Common myeloid progenitor, CD34-positive (primary cell): ENCODE data around the gene TRERF1.

Experiments used
- CTCF ChIA-PET: fragments of 350-600 bp; sonication (Branson Sonifier 250); formaldehyde crosslinking; loops from one replicate; lab custom pipeline; 2021; ENCODE audit warnings: antibody characterized with exemption; lab: Charles Lee
- POLR2A ChIA-PET: fragments of 350-600 bp; sonication (Branson Sonifier 250); formaldehyde crosslinking; loops from one replicate; lab custom pipeline; 2021; ENCODE audit warnings: antibody characterized with exemption; lab: Charles Lee
- DNase-seq, 3 donors: peaks; one replicate each; pipeline versions ENCODE4 v3.0.0 to v3.0.0-alpha.2; 2013
- H3K27ac ChIP-seq, 2 experiments: 1 replicate in 1 of 2; 2 replicates in 1 of 2; pipeline ENCODE4 v1.7.0; 2013; ENCODE audit warnings: inconsistent platforms in 2 of 2, low read length in 2 of 2, mild to moderate bottlenecking in 2 of 2, low read depth in 1 of 2, moderate library complexity in 1 of 2; ENCODE audit not compliant: severe bottlenecking in 2 of 2, insufficient read depth in 1 of 2, poor library complexity in 1 of 2
- H3K27me3 ChIP-seq, 5 experiments: replicated peaks in 2 of 5; 1 replicate in 3 of 5; 2 replicates in 2 of 5; pipeline versions ENCODE4 v1.6.1 to v1.7.0; 2013; ENCODE audit warnings: low read length in 4 of 5, mild to moderate bottlenecking in 2 of 5, moderate library complexity in 2 of 5, inconsistent platforms in 1 of 5; ENCODE audit not compliant: insufficient read depth in 5 of 5, control insufficient read depth in 4 of 5
- H3K36me3 ChIP-seq, 4 experiments: 1 replicate in 2 of 4; 2 replicates in 2 of 4; pipeline versions ENCODE4 v1.6.1 to v1.7.0; 2013; ENCODE audit warnings: low read length in 3 of 4, control low read depth in 1 of 4, mild to moderate bottlenecking in 1 of 4; ENCODE audit not compliant: control insufficient read depth in 4 of 4, insufficient read depth in 4 of 4
- H3K4me1 ChIP-seq, 4 experiments: 1 replicate in 3 of 4; 2 replicates in 1 of 4; pipeline versions ENCODE4 v1.6.1 to v1.7.1; 2013; ENCODE audit warnings: low read length in 3 of 4, mild to moderate bottlenecking in 3 of 4, control low read depth in 1 of 4, inconsistent platforms in 1 of 4, moderate library complexity in 1 of 4; ENCODE audit not compliant: control insufficient read depth in 4 of 4, insufficient read depth in 4 of 4; ENCODE audit errors: control extremely low read depth in 1 of 4
- H3K4me3 ChIP-seq, 7 experiments: 1 replicate in 4 of 7; 2 replicates in 3 of 7; pipeline versions ENCODE4 v1.5.1 to v1.7.0; 2013; ENCODE audit warnings: mild to moderate bottlenecking in 7 of 7, low read length in 6 of 7, moderate library complexity in 6 of 7, inconsistent platforms in 2 of 7, low read depth in 2 of 7, control low read depth in 1 of 7; ENCODE audit not compliant: insufficient read depth in 4 of 7, control insufficient read depth in 1 of 7; ENCODE audit errors: extremely low read depth in 1 of 7
- H3K9me3 ChIP-seq, 5 experiments: 1 replicate in 4 of 5; 2 replicates in 1 of 5; pipeline versions ENCODE4 v1.6.1 to v1.7.1; 2013; ENCODE audit warnings: low read length in 4 of 5, mild to moderate bottlenecking in 2 of 5, inconsistent platforms in 1 of 5, low read depth in 1 of 5, moderate library complexity in 1 of 5; ENCODE audit not compliant: control insufficient read depth in 4 of 5, insufficient read depth in 2 of 5; ENCODE audit errors: control extremely low read depth in 1 of 5
- WGBS: methylation state at CpG from one replicate; pipeline ENCODE4 v1.1.5; 2013; ENCODE audit not compliant: insufficient coverage; 5-methylcytosine and 5-hydroxymethylcytosine counted together

Gene TRERF1

DNA sequence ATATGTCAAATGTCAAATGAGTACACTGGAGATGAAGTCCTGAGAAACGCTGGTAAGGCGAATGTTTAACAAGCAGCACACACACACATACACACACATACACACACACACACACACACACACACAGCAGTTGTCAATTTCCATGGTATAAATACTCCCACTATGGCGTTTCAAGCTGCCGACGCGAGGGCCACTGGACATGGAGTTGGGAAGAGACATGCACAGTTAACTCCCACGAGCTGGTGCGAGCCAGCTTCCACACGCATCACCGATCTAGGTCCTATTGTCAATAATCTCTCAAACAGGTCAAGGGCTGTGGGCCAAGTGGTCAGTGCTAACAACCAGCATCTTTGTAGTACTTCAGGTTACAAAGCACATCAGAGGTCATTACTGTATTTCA lies 58.9 kb downstream of the TRERF1 start:
- H3K4me1 ChIP-seq = peaks cover 2 to 17% (median 4%) of the 10 kb centered on the region in 4 experiments
- ChIA-PET CTCF (no interaction called here), POLR2A (no interaction called here)
- no peaks in the 10 kb centered on the region for H3K27me3 ChIP-seq
- no peaks in the 10 kb centered on the region for H3K9me3 ChIP-seq
- H3K27ac ChIP-seq = no peak overlapping the region
- no peaks in the 10 kb centered on the region for H3K36me3 ChIP-seq
- no peak overlapping the region for H3K4me3 ChIP-seq
- DNase-seq = no peak
- 98% methylated on average over 10 of the region's 10 CpGs for whole genome bisulfite sequencing

- no peak overlapping the region for H3K4me3 ChIP-seq
- ChIA-PET POLR2A (interaction anchor here (0.6 kb wide), 1 partner anchor 43 kb away, joined by 3 read pairs; no protein-coding TSS in a partner anchor), CTCF (interaction anchor here (0.7 to 1.1 kb wide), 3 partner anchors 12 to 56 kb away, joined by 3 read pairs; no protein-coding TSS in a partner anchor)
- H3K27ac ChIP-seq = no peak overlapping the region
- H3K27me3 ChIP-seq = no peaks in the 10 kb centered on the region
- peaks cover 9 to 31% (median 16%) of the 10 kb centered on the region in 4 experiments for H3K4me1 ChIP-seq
- no peak for DNase-seq
- WGBS = 94% methylated on average over 4 of the region's 6 CpGs
- no peaks in the 10 kb centered on the region for H3K9me3 ChIP-seq
- H3K36me3 ChIP-seq = no peaks in the 10 kb centered on the region
Measured at GRCh38 chr6:42391441-42391840, 60.3 kb downstream of the TRERF1 start.

- ChIA-PET POLR2A (no interaction called here), CTCF (interaction anchor here (1.4 kb wide), 1 partner anchor 24 kb away, joined by 3 read pairs; no protein-coding TSS in a partner anchor)
- Histone ChIP-seq H3K4me3 (no peak overlapping the region), H3K27me3 (no peaks in the 10 kb centered on the region), H3K27ac (no peak overlapping the region), H3K9me3 (no peaks in the 10 kb centered on the region), H3K36me3 (no peaks in the 10 kb centered on the region), H3K4me1 (peaks cover 9 to 33% (median 17%) of the 10 kb centered on the region in 4 experiments)
- no peak for DNase-seq
- WGBS = 90% methylated on average over 15 of the region's 17 CpGs
Measured at GRCh38 chr6:42390228-42390934, 61.3 kb downstream of the TRERF1 start.

- Histone ChIP-seq H3K9me3 (no peaks in the 10 kb centered on the region), H3K27me3 (no peaks in the 10 kb centered on the region), H3K27ac (no peak overlapping the region), H3K36me3 (no peaks in the 10 kb centered on the region), H3K4me3 (no peak overlapping the region), H3K4me1 (peaks cover 8 to 29% (median 17%) of the 10 kb centered on the region in 4 experiments)
- POLR2A ChIA-PET = no interaction called here
- CTCF ChIA-PET = interaction anchor here (1.4 kb wide), 1 partner anchor 23 kb away, joined by 3 read pairs; no protein-coding TSS in a partner anchor
- 100% methylated on average over 1 of the region's 6 CpGs for WGBS
- DNase-seq = no peak
Measured at GRCh38 chr6:42389736-42390135, 62.0 kb downstream of the TRERF1 start.

DNA sequence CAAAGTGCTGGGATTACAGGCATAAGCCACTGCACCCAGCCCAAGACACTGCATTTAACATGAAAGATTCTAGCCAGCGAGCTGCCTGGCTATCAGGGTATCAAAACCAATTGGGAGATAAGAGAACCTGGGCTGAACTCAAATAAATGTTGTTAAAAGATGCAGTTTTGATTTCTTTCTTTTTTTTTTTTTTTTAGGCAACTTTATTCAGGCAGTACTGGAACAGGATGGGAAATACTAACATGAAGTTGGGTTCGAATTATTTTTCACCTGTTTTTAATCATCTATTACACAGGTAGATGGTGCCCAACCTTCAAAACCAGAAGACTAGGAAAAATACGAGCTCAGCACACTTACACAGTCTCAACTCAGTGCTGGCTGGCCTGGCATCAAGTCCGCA lies 63.7 kb downstream of the TRERF1 start:
- no peak overlapping the region for H3K27ac ChIP-seq
- no peak overlapping the region for H3K4me3 ChIP-seq
- no peaks in the 10 kb centered on the region for H3K9me3 ChIP-seq
- CTCF ChIA-PET = interaction anchor here (1.7 kb wide), 1 partner anchor 17 kb away, joined by 3 read pairs; no protein-coding TSS in a partner anchor
- H3K27me3 ChIP-seq = no peaks in the 10 kb centered on the region
- 92% methylated on average over 4 of the region's 4 CpGs for WGBS
- no peak for DNase-seq
- POLR2A ChIA-PET = no interaction called here
- no peaks in the 10 kb centered on the region for H3K36me3 ChIP-seq
- H3K4me1 ChIP-seq = peaks cover 7 to 29% (median 17%) of the 10 kb centered on the region in 4 experiments

GRCh38 chr6:42387336-42387735 lies 64.4 kb downstream of the TRERF1 start:
- CTCF ChIA-PET = interaction anchor here (1.7 kb wide), 1 partner anchor 18 kb away, joined by 3 read pairs; no protein-coding TSS in a partner anchor
- H3K27me3 ChIP-seq = no peaks in the 10 kb centered on the region
- H3K4me1 ChIP-seq = peaks cover 7 to 29% (median 17%) of the 10 kb centered on the region in 4 experiments
- H3K9me3 ChIP-seq = no peaks in the 10 kb centered on the region
- peak; percentile 74 to 94 (median 91) for DNase-seq
- no peaks in the 10 kb centered on the region for H3K36me3 ChIP-seq
- H3K27ac ChIP-seq = no peak overlapping the region
- POLR2A ChIA-PET = no interaction called here
- WGBS = 25% methylated on average over 1 of the region's 4 CpGs
- H3K4me3 ChIP-seq = peak overlapping the region in 2 of 7 experiments; percentile 37

DNA sequence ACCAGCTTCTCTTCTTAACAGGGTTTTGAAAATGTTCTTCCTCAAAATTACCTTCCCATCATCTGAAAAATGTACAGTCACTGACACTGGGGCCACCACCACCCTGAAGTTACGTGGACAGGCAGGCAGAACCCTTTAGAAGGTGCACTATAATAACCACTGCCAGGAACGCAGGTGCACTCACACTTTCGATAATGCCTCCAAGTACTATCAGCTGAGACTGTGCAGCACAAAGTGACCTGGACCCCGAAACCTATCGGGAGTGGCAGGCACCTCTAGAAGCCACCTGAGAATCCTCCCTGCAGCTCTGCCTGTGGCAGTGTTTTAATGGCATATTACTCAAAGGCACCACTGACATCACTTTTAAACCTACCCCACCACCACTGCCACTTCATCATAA lies 66.4 kb downstream of the TRERF1 start:
- H3K36me3 ChIP-seq = no peaks in the 10 kb centered on the region
- no peak for DNase-seq
- H3K27ac ChIP-seq = no peak overlapping the region
- no peak overlapping the region for H3K4me3 ChIP-seq
- H3K9me3 ChIP-seq = no peaks in the 10 kb centered on the region
- WGBS = 96% methylated on average over 5 of the region's 5 CpGs
- POLR2A ChIA-PET = no interaction called here
- no peaks in the 10 kb centered on the region for H3K27me3 ChIP-seq
- peaks cover 7 to 42% (median 18%) of the 10 kb centered on the region in 4 experiments for H3K4me1 ChIP-seq
- CTCF ChIA-PET = interaction anchor here (1.0 kb wide), 1 partner anchor 9 kb away, joined by 3 read pairs; no protein-coding TSS in a partner anchor
